ENCODE results near the gene WDR76. TPM values are rescaled to one million over a fixed set of nuclear protein-coding genes. Genes with fewer than 3 reads are reported as not detected.

WDR76 gene
- polyA plus RNA-seq, 1 donor from 2014 or later, result 0.43 TPM

DNA sequence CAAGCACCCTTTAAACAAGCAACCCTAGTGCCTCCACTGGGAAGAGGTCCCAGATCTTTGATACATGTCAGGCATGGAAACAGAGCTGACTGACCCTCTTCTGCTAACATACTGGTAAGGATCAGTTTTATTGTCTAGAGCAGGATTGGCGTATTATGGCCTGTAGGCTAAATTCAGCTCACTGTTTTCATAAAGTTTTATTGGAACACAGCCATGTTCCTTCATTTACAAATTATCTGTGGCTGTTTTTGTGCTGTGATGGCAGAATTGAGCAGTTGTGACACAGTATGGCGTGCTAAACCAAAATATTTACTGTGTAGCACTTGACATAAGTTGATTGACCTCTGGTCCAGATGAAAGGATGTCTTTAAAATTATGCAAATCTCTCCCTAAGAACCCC is 45.0 kb downstream of the WDR76 start:
- TF ChIP-seq EZH2 (IDR thresholded peaks at IDR 0.05; ENCODE audit: borderline replicate concordance, insufficient read depth, low read length, poor library complexity, severe bottlenecking) (no peak), POLR2AphosphoS5 (IDR thresholded peaks at IDR 0.05) (no peak), EP300 (conservative IDR thresholded peaks at IDR 0.05; ENCODE audit: poor library complexity, severe bottlenecking) (no peak), RAD21 (conservative IDR thresholded peaks at IDR 0.05) (no peak), MXI1 (conservative IDR thresholded peaks at IDR 0.05; ENCODE audit: poor library complexity, severe bottlenecking) (no peak), SMC3 (conservative IDR thresholded peaks at IDR 0.05; ENCODE audit: poor library complexity) (no peak), TAF1 (IDR thresholded peaks at IDR 0.05; ENCODE audit: low read depth) (no peak)
- TF ChIP-seq, protein P1, sequence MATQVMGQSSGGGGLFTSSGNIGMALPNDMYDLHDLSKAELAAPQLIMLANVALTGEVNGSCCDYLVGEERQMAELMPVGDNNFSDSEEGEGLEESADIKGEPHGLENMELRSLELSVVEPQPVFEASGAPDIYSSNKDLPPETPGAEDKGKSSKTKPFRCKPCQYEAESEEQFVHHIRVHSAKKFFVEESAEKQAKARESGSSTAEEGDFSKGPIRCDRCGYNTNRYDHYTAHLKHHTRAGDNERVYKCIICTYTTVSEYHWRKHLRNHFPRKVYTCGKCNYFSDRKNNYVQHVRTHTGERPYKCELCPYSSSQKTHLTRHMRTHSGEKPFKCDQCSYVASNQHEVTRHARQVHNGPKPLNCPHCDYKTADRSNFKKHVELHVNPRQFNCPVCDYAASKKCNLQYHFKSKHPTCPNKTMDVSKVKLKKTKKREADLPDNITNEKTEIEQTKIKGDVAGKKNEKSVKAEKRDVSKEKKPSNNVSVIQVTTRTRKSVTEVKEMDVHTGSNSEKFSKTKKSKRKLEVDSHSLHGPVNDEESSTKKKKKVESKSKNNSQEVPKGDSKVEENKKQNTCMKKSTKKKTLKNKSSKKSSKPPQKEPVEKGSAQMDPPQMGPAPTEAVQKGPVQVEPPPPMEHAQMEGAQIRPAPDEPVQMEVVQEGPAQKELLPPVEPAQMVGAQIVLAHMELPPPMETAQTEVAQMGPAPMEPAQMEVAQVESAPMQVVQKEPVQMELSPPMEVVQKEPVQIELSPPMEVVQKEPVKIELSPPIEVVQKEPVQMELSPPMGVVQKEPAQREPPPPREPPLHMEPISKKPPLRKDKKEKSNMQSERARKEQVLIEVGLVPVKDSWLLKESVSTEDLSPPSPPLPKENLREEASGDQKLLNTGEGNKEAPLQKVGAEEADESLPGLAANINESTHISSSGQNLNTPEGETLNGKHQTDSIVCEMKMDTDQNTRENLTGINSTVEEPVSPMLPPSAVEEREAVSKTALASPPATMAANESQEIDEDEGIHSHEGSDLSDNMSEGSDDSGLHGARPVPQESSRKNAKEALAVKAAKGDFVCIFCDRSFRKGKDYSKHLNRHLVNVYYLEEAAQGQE (IDR thresholded peaks at IDR 0.05; ENCODE audit: borderline replicate concordance), result no peak
- TF ChIP-seq, protein P2, sequence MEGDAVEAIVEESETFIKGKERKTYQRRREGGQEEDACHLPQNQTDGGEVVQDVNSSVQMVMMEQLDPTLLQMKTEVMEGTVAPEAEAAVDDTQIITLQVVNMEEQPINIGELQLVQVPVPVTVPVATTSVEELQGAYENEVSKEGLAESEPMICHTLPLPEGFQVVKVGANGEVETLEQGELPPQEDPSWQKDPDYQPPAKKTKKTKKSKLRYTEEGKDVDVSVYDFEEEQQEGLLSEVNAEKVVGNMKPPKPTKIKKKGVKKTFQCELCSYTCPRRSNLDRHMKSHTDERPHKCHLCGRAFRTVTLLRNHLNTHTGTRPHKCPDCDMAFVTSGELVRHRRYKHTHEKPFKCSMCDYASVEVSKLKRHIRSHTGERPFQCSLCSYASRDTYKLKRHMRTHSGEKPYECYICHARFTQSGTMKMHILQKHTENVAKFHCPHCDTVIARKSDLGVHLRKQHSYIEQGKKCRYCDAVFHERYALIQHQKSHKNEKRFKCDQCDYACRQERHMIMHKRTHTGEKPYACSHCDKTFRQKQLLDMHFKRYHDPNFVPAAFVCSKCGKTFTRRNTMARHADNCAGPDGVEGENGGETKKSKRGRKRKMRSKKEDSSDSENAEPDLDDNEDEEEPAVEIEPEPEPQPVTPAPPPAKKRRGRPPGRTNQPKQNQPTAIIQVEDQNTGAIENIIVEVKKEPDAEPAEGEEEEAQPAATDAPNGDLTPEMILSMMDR (IDR thresholded peaks at IDR 0.05; ENCODE audit: poor library complexity, severe bottlenecking), result no peak
- Histone ChIP-seq H3K27ac (ENCODE audit: low read length) (no peak overlapping the region), H3K9ac (ENCODE audit: low read length) (no peak overlapping the region), H2AFZ (ENCODE audit: low read depth, low read length) (no peak overlapping the region), H3K36me3 (ENCODE audit: insufficient read depth, low read length) (no peaks in the 10 kb centered on the region), H3K4me2 (ENCODE audit: low read length) (no peak overlapping the region), H3K9me2 (ENCODE audit: insufficient read depth, low read length) (no peaks in the 10 kb centered on the region), H3F3A (ENCODE audit: insufficient read depth, low read length, poor library complexity, severe bottlenecking) (no peaks in the 10 kb centered on the region), H3K9me3 (ENCODE audit: low read length) (no peaks in the 10 kb centered on the region), H3K4me3 (ENCODE audit: low read length) (no peak overlapping the region), H3K79me2 (replicated peaks; ENCODE audit: insufficient read depth, low read length) (no peaks in the 10 kb centered on the region), H4K20me1 (ENCODE audit: insufficient read depth) (no peaks in the 10 kb centered on the region), H3K27me3 (ENCODE audit: insufficient read depth, low read depth, low read length) (no peaks in the 10 kb centered on the region)

DNA sequence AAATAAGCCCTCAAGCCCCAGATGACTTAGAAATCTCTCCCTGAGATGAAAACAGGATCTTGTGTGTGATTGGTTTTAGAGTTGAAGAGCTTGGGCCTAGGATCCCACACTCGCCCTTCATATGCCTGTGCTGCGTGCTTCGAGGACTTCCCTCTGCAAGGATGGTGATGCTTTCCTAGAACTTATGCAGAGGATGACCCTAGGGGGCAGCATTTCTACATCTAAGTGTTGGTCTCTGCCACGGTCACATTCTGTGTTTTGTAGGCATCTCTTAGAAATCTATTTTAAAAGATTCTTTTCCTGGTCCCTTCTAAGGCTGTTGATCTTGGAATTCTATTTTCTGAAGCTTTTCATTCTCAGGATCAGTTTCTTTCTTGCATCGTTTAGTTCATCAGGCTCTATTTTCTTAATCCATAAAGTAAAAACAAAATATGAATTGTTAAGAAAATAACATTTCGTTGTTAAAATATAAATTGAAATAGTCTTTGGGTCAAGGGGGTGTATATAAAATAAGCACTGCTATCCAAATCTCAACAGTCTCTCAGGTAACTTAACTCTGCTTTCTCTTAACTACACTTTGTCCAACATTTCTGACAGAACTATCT is 45.7 kb downstream of the WDR76 start:
- H3K9me2 ChIP-seq (ENCODE audit: insufficient read depth, low read length), result no peaks in the 10 kb centered on the region
- H2AFZ ChIP-seq (ENCODE audit: low read depth, low read length), result no peak overlapping the region
- H3K9ac ChIP-seq (ENCODE audit: low read length), result no peak overlapping the region
- TF ChIP-seq POLR2AphosphoS5 (IDR thresholded peaks at IDR 0.05) (no peak), RAD21 (conservative IDR thresholded peaks at IDR 0.05) (peak; percentile 82), EZH2 (IDR thresholded peaks at IDR 0.05; ENCODE audit: borderline replicate concordance, insufficient read depth, low read length, poor library complexity, severe bottlenecking) (no peak), SMC3 (conservative IDR thresholded peaks at IDR 0.05; ENCODE audit: poor library complexity) (peak; percentile 76)
- TF ChIP-seq, protein P2 (IDR thresholded peaks at IDR 0.05; ENCODE audit: poor library complexity, severe bottlenecking), result peak; percentile 79
- no peak overlapping the region for H3K27ac ChIP-seq (ENCODE audit: low read length)
- no peak overlapping the region for H3K4me2 ChIP-seq (ENCODE audit: low read length)
- H3K79me2 ChIP-seq (replicated peaks; ENCODE audit: insufficient read depth, low read length), result no peaks in the 10 kb centered on the region
- no peak overlapping the region for H3K4me3 ChIP-seq (ENCODE audit: low read length)
- H3K9me3 ChIP-seq (ENCODE audit: low read length), result no peaks in the 10 kb centered on the region
- H3K36me3 ChIP-seq (ENCODE audit: insufficient read depth, low read length), result no peaks in the 10 kb centered on the region
- H3F3A ChIP-seq (ENCODE audit: insufficient read depth, low read length, poor library complexity, severe bottlenecking), result no peaks in the 10 kb centered on the region
- no peaks in the 10 kb centered on the region for H4K20me1 ChIP-seq (ENCODE audit: insufficient read depth)
- H3K27me3 ChIP-seq (ENCODE audit: insufficient read depth, low read depth, low read length), result no peaks in the 10 kb centered on the region

Data from neural cell (in vitro differentiated cells).